PC-9 (cell line): ENCODE data around the gene SMIM24.

Source experiments
- EZH2 ChIP-seq: fragments of 200-600 bp; sonication (generic); IDR thresholded peaks from 2 replicates; pipeline ENCODE4 v1.8.0; 2017; ENCODE audit warnings: antibody characterized with exemption, low read depth
- TF ChIP-seq, protein P1 (sequence below): fragments of 200-600 bp; sonication (generic); conservative IDR thresholded peaks from 2 replicates; pipeline ENCODE4 v1.6.1; 2017; ENCODE audit warnings: mixed run types, antibody characterized with exemption, mild to moderate bottlenecking, moderate library complexity

DNA sequence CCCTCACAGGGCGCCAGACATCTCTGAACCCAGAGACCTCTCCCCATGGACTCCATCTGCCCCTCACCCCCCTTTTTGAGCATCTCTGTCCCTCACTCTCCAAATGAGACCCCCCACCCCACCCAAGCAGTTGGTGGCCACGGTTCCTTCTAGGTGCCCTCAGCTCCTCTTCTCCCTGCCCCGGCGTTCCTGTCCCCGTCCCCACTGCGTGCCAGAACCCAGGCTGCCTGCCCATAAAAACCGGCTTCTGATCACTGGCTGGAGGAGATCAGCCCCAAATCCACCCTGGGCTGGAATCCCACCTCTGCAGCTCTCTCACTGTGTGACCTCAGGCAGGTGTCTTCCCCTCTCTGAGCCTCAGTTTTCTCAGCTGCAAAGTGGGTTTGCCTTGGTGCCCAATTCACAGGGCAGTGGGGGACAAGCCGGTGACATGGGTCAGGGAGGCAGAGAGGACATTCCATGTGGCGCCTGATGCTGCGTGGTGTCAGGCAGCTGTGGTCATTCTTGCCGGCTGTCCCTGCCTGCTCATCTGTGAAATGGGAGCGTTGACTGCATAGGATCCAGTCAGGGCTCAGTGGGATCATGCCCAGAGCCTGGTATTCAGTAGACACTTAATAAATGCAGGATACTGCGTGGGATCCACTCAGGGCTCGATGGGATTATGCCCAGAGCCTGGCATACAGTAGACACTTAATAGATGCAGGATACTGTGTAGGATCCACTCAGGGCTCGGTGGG lies 25.5 kb downstream of the SMIM24 start:
- TF ChIP-seq, protein P1, sequence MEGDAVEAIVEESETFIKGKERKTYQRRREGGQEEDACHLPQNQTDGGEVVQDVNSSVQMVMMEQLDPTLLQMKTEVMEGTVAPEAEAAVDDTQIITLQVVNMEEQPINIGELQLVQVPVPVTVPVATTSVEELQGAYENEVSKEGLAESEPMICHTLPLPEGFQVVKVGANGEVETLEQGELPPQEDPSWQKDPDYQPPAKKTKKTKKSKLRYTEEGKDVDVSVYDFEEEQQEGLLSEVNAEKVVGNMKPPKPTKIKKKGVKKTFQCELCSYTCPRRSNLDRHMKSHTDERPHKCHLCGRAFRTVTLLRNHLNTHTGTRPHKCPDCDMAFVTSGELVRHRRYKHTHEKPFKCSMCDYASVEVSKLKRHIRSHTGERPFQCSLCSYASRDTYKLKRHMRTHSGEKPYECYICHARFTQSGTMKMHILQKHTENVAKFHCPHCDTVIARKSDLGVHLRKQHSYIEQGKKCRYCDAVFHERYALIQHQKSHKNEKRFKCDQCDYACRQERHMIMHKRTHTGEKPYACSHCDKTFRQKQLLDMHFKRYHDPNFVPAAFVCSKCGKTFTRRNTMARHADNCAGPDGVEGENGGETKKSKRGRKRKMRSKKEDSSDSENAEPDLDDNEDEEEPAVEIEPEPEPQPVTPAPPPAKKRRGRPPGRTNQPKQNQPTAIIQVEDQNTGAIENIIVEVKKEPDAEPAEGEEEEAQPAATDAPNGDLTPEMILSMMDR: no peak
- TF ChIP-seq EZH2: no peak
